Stimulated activated CD8-positive, alpha-beta memory T cell treated with anti-CD3 and anti-CD28 coated beads, Interleukin-7, amount 100 ng/mL, for 4 hours (primary cell): ENCODE data around the gene NPY1R.

Experiments
- DNase-seq, 2 donors: peaks; one replicate each; pipeline ENCODE4 v3.0.0-alpha.2; 2020; ENCODE audit warnings: low read depth in 2 of 2

Gene NPY1R

GRCh38 chr4:163332526-163333406 lies at the start of gene NPY1R:
NPY1R (minus strand) TSS chr4:163332596; CDS start chr4:163326554, 6,042 bp downstream.
- no peak for DNase-seq

GRCh38 chr4:163380703-163381102 lies 48.3 kb upstream of the NPY1R start:
- DNase-seq, result no peak

GRCh38 chr4:163378661-163379060 lies 46.3 kb upstream of the NPY1R start:
- DNase-seq, result no peak

DNA sequence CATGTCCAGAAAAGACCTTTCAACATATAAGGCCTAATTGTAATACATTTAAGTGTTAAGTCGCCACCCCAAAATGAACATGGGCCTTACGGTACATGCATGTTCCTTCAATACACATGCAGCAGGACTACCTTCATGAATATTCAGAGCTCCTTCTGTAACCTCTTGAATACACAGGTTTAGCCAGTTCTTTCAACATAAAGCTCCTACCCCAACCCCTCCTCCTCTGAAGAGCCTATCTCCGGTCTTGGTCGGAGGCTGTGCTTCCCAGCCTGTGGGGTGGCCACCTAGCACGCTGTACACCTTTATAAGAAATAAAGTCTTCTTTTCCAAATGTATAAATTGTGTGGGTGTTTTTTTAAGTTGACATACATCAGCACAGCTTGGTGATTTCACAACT lies 39.6 kb upstream of the NPY1R start:
- DNase-seq, result no peak

GRCh38 chr4:163367651-163368050 lies 35.3 kb upstream of the NPY1R start:
- no peak for DNase-seq

GRCh38 chr4:163356104-163356503 lies 23.7 kb upstream of the NPY1R start:
- no peak for DNase-seq

GRCh38 chr4:163353054-163353453 lies 20.7 kb upstream of the NPY1R start:
- DNase-seq, result no peak

DNA sequence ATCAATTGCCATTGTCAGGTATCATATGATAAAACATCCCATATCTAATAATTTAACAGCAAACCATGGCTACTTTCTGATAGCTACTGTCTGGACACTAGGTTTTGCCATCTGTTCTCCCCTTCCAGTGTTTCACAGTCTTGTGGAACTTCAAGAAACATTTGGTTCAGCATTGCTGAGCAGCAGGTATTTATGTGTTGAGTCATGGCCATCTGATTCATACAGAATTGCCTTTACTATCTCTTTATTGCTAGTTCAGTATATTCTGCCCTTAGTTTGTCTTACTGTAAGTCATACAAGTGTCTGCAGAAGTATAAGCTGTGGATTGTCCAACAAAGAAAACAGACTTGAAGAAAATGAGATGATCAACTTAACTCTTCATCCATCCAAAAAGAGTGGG lies 18.3 kb upstream of the NPY1R start:
- DNase-seq, result no peak

GRCh38 chr4:163344147-163345125 lies 12.0 kb upstream of the NPY1R start:
- DNase-seq, result no peak

DNA sequence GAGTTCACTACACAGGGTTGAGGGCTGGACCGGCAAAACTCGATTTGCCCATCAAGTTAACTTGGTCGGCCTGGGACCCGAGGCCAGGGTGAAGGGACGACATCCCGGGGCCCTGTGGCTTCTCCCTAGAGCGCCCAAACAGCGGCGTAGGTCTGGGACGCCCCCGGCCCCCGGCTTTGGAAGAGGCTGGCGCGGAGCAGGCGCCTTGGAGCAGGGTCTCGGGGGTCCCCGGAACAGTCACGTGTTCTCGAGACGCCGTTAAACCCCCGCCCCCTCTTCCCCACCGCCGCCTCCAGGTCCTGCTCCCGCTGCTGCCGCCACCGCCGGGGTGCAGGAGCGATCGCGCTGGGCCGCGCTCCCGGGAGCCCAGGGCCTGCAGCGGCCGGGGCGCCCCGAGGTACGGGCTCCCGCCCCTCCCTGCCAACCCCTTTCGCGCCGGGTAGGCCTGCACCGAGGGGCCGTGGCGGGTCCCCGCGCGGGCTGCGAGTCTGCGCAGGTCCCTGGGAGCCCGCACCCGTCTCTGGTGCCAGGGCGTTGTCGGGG lies 11.3 kb upstream of the NPY1R start, which contains the start of gene NPY5R:
Gene NPY5R (plus strand): TSS at position 289 of the 543 bp plus-strand sequence. CDS start 6,382 bp downstream, outside the sequence.
- DNase-seq, result no peak

- no peak for DNase-seq
Observed at GRCh38 chr4:163335384-163335783, 3.0 kb upstream of the NPY1R start.

DNA sequence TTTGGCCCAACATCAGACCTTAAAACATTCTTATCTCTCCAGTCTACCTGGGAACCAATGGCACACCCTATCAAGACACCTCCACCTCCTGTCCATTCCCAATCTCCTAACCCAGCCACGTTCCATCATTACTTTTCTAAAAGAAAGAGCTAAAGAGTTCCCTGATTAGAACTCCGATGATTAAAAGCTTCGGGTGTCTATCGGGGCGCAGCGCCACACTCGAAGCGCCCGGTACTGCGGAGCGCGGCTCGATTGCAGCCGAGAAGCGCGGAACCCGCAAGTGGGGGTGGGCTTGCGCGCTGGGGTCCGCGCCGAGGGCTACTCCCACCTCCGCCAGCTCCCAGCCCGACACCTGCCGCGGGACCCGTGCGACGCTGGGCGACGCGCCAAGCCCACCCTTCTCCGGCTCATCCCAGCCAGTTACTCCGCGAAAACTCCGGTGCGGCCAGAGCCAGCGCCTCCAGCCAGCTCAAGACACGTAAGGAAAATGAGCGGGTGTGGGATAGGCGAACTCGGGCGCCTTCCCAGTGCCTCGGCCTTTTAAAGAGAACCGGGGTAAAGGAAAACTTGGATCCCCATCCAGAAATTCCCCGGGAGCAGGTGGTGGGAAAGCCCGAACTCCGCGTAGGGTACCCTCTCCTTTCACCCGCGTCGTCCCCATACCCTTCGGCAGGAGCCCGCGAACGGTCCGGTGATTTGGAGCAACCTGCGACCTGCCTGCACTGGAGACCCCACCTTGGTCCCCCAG lies 593 bp downstream of the NPY1R start:
- no peak for DNase-seq

DNA sequence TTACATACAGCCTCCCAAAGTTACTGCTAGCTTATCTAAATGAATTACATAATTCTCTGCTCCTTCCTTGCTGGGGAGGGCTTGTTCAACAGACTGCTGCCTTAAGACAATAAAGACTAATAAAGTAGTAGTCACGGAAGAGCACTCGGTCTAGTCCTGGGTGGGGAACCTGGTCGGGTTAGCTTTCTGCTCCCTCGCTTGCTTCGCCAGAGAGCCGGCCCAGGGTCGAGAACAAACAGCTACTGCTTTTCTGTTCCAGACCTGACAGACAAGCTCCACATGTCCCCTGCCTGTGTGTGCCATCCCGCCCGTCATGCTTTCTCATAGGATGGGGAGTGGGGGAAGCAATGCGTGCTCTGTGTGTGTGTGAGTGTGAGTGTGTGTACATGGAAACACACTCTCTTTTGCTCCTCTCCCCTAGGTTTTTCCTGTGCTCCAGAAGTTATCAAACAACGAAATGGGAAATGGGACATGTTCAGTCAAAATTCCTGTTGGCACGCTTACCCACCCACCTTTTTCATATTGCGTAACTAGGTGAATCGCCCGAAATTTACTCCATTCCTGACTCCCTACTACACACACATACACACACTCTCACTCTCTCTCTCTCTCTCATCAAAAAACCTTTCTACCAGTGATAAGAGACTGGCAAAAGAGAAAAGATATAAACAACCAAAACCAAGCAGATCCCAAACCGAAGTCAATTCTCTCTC lies 1.3 kb downstream of the NPY1R start:
- DNase-seq, result no peak

- no peak for DNase-seq
Observed at GRCh38 chr4:163317110-163317509, 15.3 kb downstream of the NPY1R start.

GRCh38 chr4:163309466-163309865 lies 22.9 kb downstream of the NPY1R start:
- no peak for DNase-seq

- no peak for DNase-seq
Observed at GRCh38 chr4:163303069-163303468, 29.3 kb downstream of the NPY1R start.

DNA sequence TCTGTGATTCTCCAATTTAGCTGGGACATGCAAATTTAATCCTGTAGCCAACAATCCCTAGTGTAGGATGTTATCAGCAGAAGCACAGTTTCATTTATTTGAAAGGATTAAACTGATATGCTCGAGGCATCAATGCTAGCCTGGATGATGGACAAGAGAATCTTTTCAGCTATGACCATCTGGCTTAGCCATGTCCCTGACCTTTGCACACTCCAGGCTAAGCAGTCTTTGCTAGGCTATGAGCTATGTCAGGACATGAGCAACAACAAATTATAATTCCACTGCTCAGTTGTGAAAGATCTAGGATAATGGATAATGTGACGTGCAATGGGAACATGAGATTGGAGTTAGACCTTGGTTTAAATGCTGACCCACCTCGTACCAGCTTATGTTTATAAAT lies 32.0 kb downstream of the NPY1R start:
- no peak for DNase-seq

DNA sequence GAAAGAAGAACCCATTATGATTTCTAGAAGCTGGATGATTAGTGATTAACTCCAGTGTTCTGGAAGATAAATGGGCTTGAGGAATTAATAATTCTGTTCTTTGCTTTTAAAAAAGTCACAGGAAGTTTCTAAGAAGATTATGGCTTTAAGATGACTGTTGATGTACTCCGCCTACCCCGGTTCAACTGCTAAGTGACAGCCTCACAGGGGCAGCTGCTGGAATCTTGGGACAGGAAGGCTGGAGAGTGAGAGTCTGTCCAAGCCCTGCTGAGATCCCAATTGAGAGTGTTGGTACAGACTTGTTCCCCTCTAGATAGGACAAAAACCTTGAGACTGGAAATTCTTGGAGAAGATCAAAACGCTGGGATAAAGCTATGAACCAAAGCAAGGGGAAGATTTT lies 37.3 kb downstream of the NPY1R start:
- no peak for DNase-seq

GRCh38 chr4:163284304-163284703 lies 48.1 kb downstream of the NPY1R start:
- no peak for DNase-seq

DNA sequence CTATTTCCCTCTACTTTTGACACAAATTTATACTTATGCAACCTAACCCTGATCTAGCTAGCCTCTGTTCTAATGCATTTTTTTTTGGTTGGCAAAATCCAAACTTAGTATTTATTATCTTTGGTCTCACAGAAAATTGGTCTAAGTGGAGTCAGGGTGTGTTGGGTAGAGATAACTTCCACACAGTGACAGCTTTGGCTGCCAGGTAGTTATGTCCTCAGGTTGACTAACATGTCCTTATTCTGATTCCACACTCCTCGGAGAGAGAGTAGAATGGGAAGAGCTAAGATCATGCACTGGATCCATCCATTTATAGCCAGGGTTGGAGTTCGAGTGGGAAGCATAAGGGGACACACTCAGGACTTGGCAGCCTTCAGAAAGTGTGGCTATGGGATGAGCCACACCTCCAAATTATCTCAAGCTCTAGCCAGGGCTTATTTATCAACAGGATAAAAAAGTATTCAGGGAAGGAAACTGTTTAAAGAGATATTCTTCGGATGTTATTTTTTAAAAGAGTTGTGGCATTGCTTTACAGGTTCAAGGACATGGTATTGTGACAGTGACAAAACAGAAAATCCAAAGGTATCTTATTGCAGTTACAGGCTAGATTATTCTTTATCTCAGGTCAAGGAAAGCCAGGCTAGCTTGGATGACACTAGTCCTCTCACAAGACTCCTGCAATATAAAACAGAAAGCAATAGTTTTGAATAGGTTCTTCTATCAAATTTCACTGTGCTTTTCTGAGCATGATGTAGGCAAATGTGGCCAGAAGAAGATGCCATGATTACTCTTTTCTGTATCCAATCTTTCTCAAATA lies 51.5 kb downstream of the NPY1R start:
- no peak for DNase-seq
